ENCODE measurements around the gene EHBP1. TPM values are rescaled to one million over a fixed set of nuclear protein-coding genes. Genes with fewer than 3 reads are reported as not detected.

EHBP1 gene
- total RNA-seq, 1 donor from 2014 or later: 25.7 TPM

DNA sequence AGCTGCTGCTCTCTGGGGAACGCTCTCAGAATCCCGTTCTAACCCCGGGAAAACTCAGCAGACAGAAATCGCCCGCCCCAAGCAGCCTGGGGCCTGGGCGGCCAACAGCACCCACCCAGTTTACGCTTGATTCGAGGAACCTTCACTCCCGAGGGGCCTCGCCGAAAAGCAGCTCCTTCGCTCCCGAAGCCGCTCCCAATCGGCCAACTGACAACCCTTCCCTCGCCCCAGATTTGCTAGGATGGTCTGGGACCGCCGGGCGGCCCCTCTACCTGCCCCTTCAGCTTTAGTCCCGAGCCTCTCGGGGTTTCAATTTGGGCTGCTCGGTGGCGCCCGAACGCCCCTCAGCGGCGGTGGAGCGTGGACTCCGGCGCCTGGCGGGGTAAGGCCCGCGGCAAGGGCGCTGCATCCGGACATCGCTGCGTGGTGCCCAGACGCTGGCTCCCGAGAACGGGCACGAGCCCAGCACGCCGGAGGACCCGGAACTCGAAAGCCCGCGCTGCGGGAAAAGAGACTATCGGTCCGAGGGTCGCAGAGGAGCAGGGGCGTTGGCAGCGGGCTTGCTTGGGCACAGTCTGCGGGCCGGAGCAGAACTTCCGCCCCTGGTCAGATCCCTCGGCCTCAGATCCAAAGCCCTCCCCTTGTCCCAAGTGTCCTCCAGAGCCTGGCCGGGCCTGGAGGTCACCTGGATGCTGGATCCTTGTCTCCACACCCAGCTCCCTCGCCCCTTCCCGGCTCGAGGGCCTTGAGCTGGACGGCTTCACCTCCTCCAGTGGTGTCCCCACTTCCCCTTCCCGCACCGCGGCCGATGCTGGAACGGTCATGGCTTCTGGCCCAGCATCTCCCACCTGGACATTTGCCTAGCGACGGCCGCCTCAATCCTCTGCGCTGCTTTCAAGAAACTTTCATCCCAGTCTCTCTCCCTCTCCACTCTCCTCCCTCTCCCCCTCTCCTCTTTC, 342.1 kb downstream of the EHBP1 start:
- intact Hi-C loops (cut with micrococcal nuclease): loop anchor here (1.0 kb wide), 1 partner anchor 10 kb away; no protein-coding TSS in a partner anchor

DNA sequence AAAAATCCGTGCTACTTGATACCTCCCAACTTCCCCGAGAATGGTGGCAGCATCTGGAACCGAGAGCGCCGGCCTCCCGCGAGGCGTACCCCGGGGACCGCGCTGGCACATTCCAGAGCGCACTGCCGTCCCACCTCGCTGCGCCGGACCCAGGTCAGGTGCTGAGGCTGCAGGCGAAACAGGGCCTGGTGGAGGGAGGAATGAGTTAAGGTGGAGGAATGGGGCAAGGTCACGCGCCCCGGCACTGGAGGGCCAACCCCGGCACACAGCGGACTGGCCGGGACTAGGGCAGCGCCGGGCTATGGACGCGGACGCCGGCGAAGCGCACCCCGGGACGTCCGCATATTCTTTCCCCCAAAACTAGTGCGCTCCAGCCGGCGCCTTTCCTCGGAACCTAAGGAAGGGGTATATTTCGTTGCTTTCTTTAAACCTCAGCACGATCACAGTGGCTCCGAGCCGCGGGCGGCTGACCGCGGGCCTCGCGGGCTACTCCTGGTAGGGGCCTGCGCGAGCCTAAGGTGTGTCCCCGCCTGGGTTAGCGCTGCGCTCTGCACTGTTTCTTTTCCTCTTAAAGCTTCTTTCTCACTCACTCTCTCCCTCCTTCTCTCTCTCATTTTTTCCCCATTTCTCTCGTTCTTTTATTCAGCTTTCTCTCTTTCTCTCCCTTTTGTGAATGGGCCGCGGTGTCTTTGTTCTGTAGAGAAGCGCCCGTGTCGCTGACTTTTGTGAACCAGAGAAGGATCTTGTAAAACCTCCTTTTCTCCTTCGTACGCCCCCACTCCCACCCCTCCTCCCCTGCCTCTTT, 343.1 kb downstream of the EHBP1 start:
- intact Hi-C loops (cut with micrococcal nuclease): loop anchor here (1.0 kb wide), 1 partner anchor 9 kb away; no protein-coding TSS in a partner anchor

DNA sequence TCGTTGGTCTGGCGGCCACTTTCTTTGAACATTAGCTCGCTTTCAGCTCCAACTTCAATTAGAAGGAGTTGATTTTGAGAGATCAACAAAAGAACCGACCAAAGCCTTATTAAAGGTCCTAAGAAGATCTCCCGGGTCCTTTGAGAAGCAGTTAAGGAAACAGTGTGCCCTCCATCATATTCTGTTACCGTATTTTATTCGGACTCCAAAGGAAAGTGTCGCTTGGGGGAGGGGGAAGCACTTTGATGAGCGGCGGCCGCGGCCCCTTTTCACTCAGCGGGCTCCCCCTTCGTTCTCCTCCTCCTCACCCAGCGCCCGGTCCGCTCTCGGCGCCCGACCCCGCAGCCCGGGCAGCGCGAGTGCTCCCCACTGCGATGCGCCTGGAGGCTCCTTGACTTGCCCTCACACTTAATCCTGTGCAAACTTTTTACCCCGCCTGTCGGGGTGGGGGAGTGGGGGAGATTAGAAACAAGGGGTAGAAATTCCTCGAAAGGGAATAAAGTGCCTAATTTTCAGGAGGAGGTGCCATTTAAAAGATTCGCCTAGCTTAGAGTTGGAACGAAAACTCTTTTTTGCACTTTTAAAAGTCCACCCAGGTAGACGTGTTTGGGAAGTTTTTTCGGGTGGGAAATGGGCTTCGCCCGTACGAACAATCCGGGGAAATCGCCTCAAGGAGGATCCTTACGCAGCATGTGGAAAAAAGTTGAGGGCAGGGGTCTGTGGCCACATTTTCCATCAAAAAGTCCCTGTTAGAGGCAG, 343.9 kb downstream of the EHBP1 start:
- intact Hi-C loops (cut with micrococcal nuclease): no loop called here

DNA sequence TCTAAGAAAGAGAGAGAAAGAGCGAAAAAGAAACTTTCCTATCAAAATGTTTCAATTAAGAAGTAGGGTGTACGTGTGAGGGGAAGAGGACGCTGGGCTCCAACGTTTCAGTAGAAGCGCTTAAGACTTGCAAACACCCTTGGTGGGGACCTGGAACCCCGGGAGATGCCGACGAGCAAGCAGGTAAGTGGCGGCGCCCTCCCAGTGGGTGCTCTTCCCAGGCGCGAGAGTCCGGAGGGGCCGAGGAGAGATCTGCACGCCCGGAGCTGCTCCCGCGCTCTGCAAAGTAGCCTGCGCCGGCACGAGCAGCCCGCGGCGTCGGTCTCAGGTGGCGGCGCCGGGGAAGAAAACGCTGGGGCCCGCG, 344.4 kb downstream of the EHBP1 start:
- intact Hi-C loops (cut with micrococcal nuclease): loop anchor here (1.0 to 10.0 kb wide), 5 partner anchors 10 to 1822 kb away; partner anchors contain the start of gene EHBP1

DNA sequence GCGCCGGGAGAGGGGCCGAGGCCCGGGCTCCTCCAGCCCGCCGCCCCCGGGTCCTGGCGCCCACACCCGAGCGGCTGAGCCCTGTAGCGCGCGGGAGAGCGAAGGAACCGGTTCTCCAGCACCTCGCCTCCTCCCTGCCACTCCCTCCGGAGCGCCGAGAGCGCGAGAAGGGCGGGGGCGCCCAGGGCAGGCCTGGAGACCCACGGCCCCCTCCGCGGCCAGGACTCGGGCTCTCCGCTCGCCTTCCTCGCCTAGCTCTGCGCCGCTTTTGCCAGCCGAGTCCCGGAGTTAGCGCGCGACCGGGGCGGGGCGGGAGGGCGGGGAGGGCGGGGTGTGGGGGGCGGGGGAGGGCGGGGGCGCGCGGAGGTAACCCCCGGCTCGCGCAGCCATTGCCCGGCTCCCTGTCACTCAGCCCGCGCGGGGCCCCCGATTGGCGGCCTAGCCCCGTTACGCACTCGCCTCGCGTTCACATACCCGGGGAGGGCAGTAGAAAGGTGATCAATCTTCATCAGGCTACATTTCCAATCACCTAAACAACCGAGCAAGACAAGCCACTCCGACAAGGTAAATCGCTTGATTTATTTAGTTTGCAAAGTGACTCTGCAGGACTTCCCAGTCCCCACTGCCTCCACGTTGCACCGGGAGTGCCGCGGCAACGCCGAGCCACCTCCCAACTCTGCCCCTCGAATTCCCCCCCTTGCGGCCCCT, 345.0 kb downstream of the EHBP1 start, which contains the start of gene OTX1:
TSS of gene OTX1 (plus strand) at position 497 of the 708 bp plus-strand sequence. CDS start 2,161 bp downstream, outside the sequence.
- intact Hi-C loops (cut with micrococcal nuclease): loop anchor here (1.0 to 10.0 kb wide), 5 partner anchors 10 to 1822 kb away; partner anchors contain the start of gene EHBP1

DNA sequence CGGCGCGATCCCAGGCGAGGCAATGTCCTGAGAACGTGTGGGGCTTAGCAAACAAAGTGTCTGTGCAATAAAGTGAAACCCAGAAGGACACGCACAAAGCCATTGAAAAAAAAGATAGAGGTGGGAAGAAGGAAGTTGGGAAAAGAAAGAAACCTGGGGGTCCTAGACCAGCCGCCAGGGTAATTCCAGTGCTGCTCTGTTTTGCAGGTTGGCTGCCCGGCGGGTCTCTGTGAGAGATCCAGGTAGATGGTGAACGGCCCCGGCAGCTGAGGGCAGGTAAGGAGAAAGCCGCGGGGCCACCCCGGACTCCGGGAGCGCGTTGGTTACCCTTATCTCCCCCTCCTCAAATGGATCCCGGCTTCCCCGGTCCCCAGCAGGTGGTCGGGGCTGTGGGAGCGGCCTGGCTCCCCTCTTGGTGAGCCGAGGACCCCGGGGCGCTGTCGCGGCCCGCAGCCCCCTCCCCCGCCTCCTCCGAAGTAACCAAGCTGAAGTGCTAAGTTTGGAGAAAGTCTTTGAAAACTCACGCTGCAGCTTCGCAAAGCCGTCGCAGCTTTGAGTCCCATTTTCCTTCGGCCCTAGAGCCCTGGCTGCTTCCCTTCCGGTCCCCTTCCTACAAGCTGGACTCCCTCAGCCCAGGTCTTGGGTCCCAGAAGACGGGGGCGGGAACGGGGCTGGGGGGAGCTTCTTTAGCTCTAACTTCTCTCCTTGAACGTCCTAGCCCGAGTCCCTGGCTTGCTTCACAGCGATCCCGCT, 345.7 kb downstream of the EHBP1 start:
- intact Hi-C loops (cut with micrococcal nuclease): loop anchor here (2.0 to 10.0 kb wide), 4 partner anchors 264 to 1821 kb away; partner anchors contain the start of gene EHBP1

DNA sequence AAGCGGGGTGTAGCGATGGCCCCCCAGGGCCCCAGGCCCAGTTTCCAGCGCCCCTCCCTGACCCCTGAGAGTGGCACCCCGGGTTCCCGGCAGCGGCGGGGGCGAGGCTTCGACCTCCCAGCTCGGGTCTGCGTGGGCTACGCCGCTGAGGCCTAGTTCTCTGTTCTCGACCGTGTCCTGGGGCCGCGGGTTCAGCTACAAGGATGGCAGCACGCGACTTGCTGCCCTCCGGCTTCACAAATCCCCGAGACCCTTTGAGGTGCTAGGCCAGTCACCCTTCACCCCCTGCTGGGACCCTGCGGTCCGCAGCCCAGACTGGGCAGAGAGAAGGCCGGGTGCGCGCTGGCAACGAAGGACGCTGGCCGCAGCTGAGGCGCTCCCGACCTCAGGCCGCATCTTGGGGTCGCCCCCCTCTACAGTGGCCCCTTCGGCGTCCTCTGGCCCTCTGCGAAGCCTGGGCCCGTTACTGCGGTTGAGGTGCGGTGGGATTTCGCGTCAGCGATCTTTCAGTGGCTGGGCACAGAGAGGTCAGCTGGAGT, 346.4 kb downstream of the EHBP1 start:
- intact Hi-C loops (cut with micrococcal nuclease): loop anchor here (2.0 to 10.0 kb wide), 4 partner anchors 265 to 1820 kb away; partner anchors contain the start of gene EHBP1

DNA sequence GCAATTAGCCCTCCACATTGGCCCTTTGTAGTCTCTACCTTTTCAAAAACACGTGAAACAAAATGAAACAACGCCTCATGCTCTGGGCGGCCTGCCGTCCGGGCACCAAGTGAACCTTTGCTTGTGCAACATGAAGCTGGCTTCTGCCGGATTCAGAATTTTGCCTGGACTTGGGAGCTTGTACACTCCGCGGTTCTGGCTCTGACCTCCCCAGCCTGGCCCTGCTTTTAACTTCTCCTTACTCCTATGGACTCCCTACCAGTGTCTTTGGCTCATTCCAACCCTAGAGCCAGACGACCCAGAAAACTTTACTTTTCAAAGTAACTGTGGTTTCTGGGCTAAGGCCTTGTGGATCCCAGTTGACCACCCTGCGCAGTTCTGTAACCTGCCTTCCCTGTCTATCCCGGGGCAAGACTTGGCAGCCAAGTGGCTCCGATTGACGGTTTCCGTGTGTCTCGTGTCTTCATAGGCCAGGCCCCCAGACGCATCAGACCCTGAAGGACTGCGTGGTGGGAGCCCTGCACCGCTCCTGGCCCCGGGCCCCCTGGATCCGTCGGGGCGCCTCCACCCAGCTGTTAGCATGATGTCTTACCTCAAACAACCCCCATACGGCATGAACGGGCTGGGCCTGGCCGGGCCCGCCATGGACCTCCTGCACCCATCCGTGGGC, 347.0 kb downstream of the EHBP1 start:
- intact Hi-C loops (cut with micrococcal nuclease): loop anchor here (5.0 to 10.0 kb wide), 3 partner anchors 265 to 1820 kb away; no protein-coding TSS in a partner anchor

DNA sequence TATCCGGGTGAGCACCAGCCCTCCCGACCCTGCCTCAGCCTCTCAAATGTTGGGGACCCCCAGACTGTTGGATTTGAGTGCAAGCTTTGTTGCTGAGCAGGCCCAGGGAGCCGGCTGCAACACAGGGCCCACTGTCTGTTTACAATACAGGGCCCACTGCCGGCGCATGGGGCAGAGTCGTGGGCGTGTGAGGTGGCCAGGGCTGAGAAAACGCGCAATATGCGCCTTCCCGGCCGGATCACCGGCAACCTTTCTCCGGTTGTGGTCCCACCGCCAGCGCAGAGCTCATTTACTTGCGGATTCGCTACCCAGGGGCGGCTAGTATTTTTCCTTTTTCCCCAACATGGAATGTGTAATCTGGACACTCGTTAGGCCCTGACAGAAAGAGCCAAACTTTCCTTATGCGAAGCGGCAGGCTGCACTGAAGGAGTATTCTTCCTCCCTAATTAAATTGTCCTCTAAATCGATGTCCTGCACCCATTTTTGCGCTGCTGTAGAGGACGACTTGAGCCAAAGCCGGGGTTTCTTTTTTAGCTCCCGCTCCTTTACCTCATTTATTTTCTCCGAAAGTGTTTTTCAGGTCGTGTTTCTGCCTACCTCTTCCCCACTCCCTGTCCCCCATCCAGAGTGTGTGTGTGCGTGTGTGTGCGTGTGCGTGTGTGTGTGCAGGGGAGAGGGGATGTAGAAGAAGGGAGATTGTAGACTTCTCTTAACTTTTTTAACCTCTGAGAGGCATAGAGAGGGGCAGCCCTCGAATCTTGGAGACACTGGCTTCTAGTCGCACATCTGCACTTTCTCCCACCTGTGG, 347.8 kb downstream of the EHBP1 start:
- intact Hi-C loops (cut with micrococcal nuclease): loop anchor here (5.0 to 10.0 kb wide), 3 partner anchors 266 to 1819 kb away; no protein-coding TSS in a partner anchor

DNA sequence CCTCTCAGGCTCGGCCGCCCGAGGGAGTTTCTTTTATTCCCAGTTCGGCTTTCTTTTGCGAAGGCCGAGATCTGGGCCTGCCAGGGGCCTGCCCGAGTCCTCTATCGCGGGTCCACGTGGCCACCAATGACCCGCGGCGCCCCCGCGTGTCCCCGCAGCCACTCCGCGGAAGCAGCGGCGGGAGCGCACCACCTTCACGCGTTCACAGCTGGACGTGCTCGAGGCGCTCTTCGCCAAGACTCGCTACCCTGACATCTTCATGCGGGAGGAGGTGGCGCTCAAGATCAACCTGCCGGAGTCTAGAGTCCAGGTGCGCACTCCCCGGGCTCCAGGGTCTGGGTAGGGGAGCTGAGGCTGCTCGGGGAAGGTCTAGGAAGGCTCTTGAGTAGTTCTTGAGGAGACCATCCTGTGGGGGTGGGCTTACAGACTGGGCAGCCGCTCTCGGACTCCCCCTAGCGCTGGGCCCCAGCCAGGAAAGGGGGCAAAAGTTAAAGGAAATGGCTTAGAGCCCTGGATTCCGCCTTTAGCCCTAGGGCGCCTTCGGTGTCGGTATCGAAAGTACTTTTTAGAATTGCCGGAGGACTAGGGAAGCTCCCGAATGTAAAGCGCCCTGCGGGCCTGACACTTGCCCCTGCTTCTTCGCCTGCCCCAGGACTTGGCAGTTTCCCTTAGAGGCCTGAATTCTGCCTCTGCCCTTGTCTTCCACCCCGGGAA, 348.5 kb downstream of the EHBP1 start:
- intact Hi-C loops (cut with micrococcal nuclease): loop anchor here (1.0 to 10.0 kb wide), 4 partner anchors 8 to 1818 kb away; no protein-coding TSS in a partner anchor

DNA sequence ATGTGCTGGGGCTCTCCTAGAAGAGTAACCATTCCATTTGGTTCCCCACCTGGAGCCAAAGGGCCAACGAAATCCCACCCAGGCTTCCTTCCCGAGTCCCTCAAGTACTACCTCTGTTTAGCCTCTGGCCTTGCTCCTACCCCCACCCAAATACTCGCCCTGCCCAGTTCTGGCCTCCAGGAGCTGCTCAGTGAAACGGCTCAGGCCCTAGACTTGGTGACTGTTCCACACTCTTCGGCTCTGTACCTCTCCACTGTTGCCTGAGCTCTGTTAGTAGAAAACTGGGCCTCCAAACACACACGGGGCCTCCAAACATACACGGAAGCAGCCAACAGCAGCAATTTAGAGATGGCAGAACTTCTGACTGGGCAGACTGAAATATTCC, 349.3 kb downstream of the EHBP1 start:
- intact Hi-C loops (cut with micrococcal nuclease): loop anchor here (1.0 to 10.0 kb wide), 4 partner anchors 7 to 1817 kb away; no protein-coding TSS in a partner anchor

DNA sequence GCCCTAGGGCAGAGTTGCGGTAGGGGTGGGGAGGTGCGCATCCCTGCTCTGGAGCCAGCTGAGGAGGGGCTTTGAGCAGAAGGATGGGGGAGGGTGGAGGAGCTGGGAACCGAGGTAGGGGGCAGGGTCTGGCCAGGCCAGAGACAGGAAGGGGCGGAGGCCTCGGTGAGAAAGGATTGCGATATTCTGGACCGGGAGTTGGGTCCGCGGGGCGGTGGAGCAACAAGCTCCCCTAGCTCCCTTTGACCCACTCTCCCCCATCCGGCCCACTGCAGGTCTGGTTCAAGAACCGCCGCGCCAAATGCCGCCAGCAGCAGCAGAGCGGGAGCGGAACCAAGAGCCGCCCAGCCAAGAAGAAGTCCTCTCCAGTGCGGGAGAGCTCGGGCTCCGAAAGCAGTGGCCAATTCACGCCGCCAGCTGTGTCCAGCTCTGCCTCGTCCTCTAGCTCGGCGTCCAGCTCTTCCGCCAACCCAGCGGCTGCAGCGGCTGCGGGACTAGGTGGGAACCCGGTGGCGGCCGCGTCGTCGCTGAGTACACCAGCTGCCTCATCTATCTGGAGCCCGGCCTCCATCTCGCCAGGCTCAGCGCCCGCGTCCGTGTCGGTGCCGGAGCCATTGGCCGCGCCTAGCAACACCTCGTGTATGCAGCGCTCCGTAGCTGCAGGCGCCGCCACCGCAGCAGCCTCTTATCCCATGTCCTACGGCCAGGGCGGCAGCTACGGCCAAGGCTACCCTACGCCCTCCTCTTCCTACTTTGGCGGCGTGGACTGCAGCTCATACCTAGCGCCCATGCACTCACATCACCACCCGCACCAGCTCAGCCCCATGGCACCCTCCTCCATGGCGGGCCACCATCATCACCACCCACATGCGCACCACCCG, 350.0 kb downstream of the EHBP1 start:
- intact Hi-C loops (cut with micrococcal nuclease): loop anchor here (10.0 kb wide), 1 partner anchor 369 kb away; no protein-coding TSS in a partner anchor

DNA sequence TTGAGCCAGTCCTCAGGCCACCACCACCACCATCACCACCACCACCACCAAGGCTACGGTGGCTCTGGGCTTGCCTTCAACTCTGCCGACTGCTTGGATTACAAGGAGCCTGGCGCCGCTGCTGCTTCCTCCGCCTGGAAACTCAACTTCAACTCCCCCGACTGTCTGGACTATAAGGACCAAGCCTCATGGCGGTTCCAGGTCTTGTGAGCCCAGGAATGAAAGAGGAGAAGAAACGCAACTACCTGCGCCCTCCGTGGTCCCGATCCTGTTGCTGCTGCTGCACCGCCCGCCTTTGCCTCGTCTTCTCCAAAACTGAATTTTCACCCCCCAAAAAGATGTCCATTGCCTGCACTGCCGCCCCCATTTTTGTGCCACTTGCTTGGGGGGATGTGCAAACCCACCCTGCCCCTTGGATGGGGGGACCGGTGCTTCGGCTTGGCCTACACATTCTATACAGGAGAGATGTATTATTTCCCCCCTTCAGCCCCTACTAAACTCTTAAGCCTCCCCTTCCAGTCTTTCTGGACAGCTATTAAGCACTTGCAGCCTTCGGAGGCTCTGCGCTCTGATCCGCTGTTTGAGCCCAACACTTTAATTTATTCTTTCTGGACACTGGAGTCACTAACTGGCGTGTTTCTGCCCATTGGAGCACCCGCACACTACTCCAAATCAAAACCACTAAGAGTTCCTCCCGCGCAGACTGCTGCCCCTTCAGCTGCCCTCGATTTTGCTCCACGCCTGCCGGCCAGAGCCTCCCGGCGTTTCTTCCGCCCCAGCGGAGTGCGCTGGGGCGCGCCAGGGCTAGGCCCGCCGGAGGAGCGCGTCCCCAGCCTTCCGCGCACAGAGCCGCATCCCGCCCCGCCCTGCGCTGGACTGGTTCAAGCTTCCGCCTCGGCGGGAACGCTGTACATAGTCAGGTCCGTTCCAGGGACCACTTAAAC, 350.9 kb downstream of the EHBP1 start:
- intact Hi-C loops (cut with micrococcal nuclease): loop anchor here (1.0 to 10.0 kb wide), 2 partner anchors 8 to 368 kb away; no protein-coding TSS in a partner anchor

Data from T-helper 1 cell treated with Interleukin-12 subunit alpha and Interleukin-12 subunit beta and Interleukin-4 antibody, amounts not matched to agents 30 ng/mL and 1 ng/mL, for 36 hours (primary cell).